Activated T-helper 1 cell treated with anti-CD3 and anti-CD28 coated beads, Interleukin-12 subunit alpha, Interleukin-12 subunit beta, Interleukin-2, Interleukin-4 antibody, amounts not matched to agents 30 ng/mL and 10 ng/mL and 1 ng/mL, durations not matched to agents 14 hours and 24 hours and 36 hours (primary cell): ENCODE results near the gene BDNF. TPM values are rescaled to one million over a fixed set of nuclear protein-coding genes. Genes with fewer than 3 reads are reported as not detected.
"Not testable (repeated sequence)": the region's sequence is repeated elsewhere in the genome, so short reads cannot be mapped to it uniquely, and the experiment has no call there.

ENCODE experiments used
- DNase-seq: peaks from one replicate; pipeline ENCODE4 v3.0.0; 2021; ENCODE audit warnings: low spot score
- H3K27ac Mint-ChIP-seq: one replicate; pipeline ENCODE4 v1.8.0; 2021; ENCODE audit warnings: mild to moderate bottlenecking, mixed read lengths
- H3K27me3 Mint-ChIP-seq: one replicate; pipeline ENCODE4 v1.8.0; 2022; ENCODE audit warnings: mild to moderate bottlenecking, moderate library complexity, mixed read lengths; ENCODE audit not compliant: insufficient read depth
- H3K36me3 Mint-ChIP-seq: one replicate; pipeline ENCODE4 v1.8.0; 2021; ENCODE audit warnings: low read depth, mixed read lengths
- H3K4me1 Mint-ChIP-seq: one replicate; pipeline ENCODE4 v1.8.0; 2021; ENCODE audit warnings: low read depth, mixed read lengths
- H3K4me3 Mint-ChIP-seq: one replicate; pipeline ENCODE4 v1.8.0; 2021; ENCODE audit warnings: mild to moderate bottlenecking, moderate library complexity, mixed read lengths
- H3K9me3 Mint-ChIP-seq: one replicate; pipeline ENCODE4 v1.8.0; 2021; ENCODE audit warnings: mixed read lengths
- intact Hi-C: fragments of 100-400 bp; cut with micrococcal nuclease; formaldehyde crosslinking; loops from one replicate; pipeline ENCODE4 v1.15.1; 2024
- total RNA-seq: library from RNA; stranded (reverse); gene quantifications from 2 replicates; pipeline ENCODE4 v1.2.3, GENCODE V29; 2022

BDNF gene
- total RNA-seq, 1 donor from 2014 or later: not detected

- H3K36me3 Mint-ChIP-seq: no peaks in the 10 kb centered on the region
- no peak overlapping the region for H3K27ac Mint-ChIP-seq
- intact Hi-C loops: no loop called here
- H3K4me3 Mint-ChIP-seq: no peak overlapping the region
- DNase-seq: no peak
- H3K9me3 Mint-ChIP-seq: no peaks in the 10 kb centered on the region
- no peaks in the 10 kb centered on the region for H3K4me1 Mint-ChIP-seq
- H3K27me3 Mint-ChIP-seq: no peaks in the 10 kb centered on the region
These were observed 20.9 kb downstream of the BDNF start for GRCh38 chr11:27679136-27680015.

GRCh38 chr11:27678242-27678641 lies 22.0 kb downstream of the BDNF start:
- H3K4me3 Mint-ChIP-seq: no peak overlapping the region
- no peak for DNase-seq
- no peaks in the 10 kb centered on the region for H3K27me3 Mint-ChIP-seq
- H3K27ac Mint-ChIP-seq: no peak overlapping the region
- intact Hi-C loops: no loop called here
- H3K9me3 Mint-ChIP-seq: no peaks in the 10 kb centered on the region
- H3K4me1 Mint-ChIP-seq: no peaks in the 10 kb centered on the region
- no peaks in the 10 kb centered on the region for H3K36me3 Mint-ChIP-seq

GRCh38 chr11:27677108-27677507 lies 23.1 kb downstream of the BDNF start:
- Mint-ChIP-seq H3K27ac (no peak overlapping the region), H3K27me3 (no peaks in the 10 kb centered on the region), H3K4me3 (no peak overlapping the region), H3K36me3 (no peaks in the 10 kb centered on the region), H3K4me1 (no peaks in the 10 kb centered on the region), H3K9me3 (no peaks in the 10 kb centered on the region)
- DNase-seq: no peak
- intact Hi-C loops: no loop called here

GRCh38 chr11:27673979-27674663 lies 26.1 kb downstream of the BDNF start:
- no peak overlapping the region for H3K4me3 Mint-ChIP-seq
- H3K36me3 Mint-ChIP-seq: no peaks in the 10 kb centered on the region
- DNase-seq: no peak
- H3K27ac Mint-ChIP-seq: no peak overlapping the region
- intact Hi-C loops: no loop called here
- H3K27me3 Mint-ChIP-seq: no peaks in the 10 kb centered on the region
- no peaks in the 10 kb centered on the region for H3K9me3 Mint-ChIP-seq
- H3K4me1 Mint-ChIP-seq: no peaks in the 10 kb centered on the region

GRCh38 chr11:27672836-27673464 lies 27.3 kb downstream of the BDNF start:
- no peak overlapping the region for H3K27ac Mint-ChIP-seq
- H3K36me3 Mint-ChIP-seq: no peaks in the 10 kb centered on the region
- intact Hi-C loops: no loop called here
- no peaks in the 10 kb centered on the region for H3K9me3 Mint-ChIP-seq
- no peak for DNase-seq
- no peak overlapping the region for H3K4me3 Mint-ChIP-seq
- no peaks in the 10 kb centered on the region for H3K27me3 Mint-ChIP-seq
- no peaks in the 10 kb centered on the region for H3K4me1 Mint-ChIP-seq

- intact Hi-C loops: not testable (repeated sequence)
These were observed 34.6 kb downstream of the BDNF start for GRCh38 chr11:27665508-27666101.

GRCh38 chr11:27663326-27663725 lies 36.9 kb downstream of the BDNF start:
- intact Hi-C loops: no loop called here
- Mint-ChIP-seq H3K9me3 (peaks cover 9% of the 10 kb centered on the region), H3K4me3 (no peak overlapping the region), H3K4me1 (no peaks in the 10 kb centered on the region), H3K36me3 (no peaks in the 10 kb centered on the region), H3K27me3 (no peaks in the 10 kb centered on the region), H3K27ac (no peak overlapping the region)
- no peak for DNase-seq

More at GRCh38 chr11:27665508-27666101, 34.6 kb downstream of the BDNF start:
- H3K27ac Mint-ChIP-seq, H3K36me3 Mint-ChIP-seq, H3K4me3 Mint-ChIP-seq, H3K27me3 Mint-ChIP-seq, H3K4me1 Mint-ChIP-seq, H3K9me3 Mint-ChIP-seq, DNase-seq: not testable (repeated sequence)

- Mint-ChIP-seq H3K4me3 (no peak overlapping the region), H3K27ac (no peak overlapping the region), H3K27me3 (no peaks in the 10 kb centered on the region), H3K4me1 (no peaks in the 10 kb centered on the region), H3K9me3 (peaks cover 9% of the 10 kb centered on the region), H3K36me3 (no peaks in the 10 kb centered on the region)
- no peak for DNase-seq
- intact Hi-C loops: no loop called here
These were observed 40.1 kb downstream of the BDNF start for GRCh38 chr11:27660171-27660570.

- intact Hi-C loops: no loop called here
- H3K36me3 Mint-ChIP-seq: no peaks in the 10 kb centered on the region
- H3K4me3 Mint-ChIP-seq: no peak overlapping the region
- H3K9me3 Mint-ChIP-seq: peaks cover 9% of the 10 kb centered on the region
- DNase-seq: no peak
- H3K4me1 Mint-ChIP-seq: no peaks in the 10 kb centered on the region
- no peak overlapping the region for H3K27ac Mint-ChIP-seq
- no peaks in the 10 kb centered on the region for H3K27me3 Mint-ChIP-seq
These were observed 41.6 kb downstream of the BDNF start for GRCh38 chr11:27658535-27659236.

- intact Hi-C loops: no loop called here
- Mint-ChIP-seq H3K4me1 (no peaks in the 10 kb centered on the region), H3K36me3 (no peaks in the 10 kb centered on the region), H3K27me3 (no peaks in the 10 kb centered on the region), H3K4me3 (no peak overlapping the region), H3K9me3 (peaks cover 9% of the 10 kb centered on the region), H3K27ac (no peak overlapping the region)
- no peak for DNase-seq
These were observed 43.3 kb downstream of the BDNF start for GRCh38 chr11:27656806-27657483.

- no peaks in the 10 kb centered on the region for H3K36me3 Mint-ChIP-seq
- peaks cover 5% of the 10 kb centered on the region for H3K9me3 Mint-ChIP-seq
- no peaks in the 10 kb centered on the region for H3K4me1 Mint-ChIP-seq
- DNase-seq: no peak
- H3K27me3 Mint-ChIP-seq: no peaks in the 10 kb centered on the region
- no peak overlapping the region for H3K4me3 Mint-ChIP-seq
- intact Hi-C loops: no loop called here
- H3K27ac Mint-ChIP-seq: no peak overlapping the region
These were observed 43.9 kb downstream of the BDNF start for GRCh38 chr11:27656320-27656719.
